ENCODE measurements around the gene CFAP77. TPM values are rescaled to one million over a fixed set of nuclear protein-coding genes. Genes with fewer than 3 reads are reported as not detected.

The CFAP77 gene
- total RNA-seq, 2 experiments from 2014 or later: not detected

- POLR2A ChIA-PET: no interaction called here
- TF ChIP-seq CTCF (IDR thresholded peaks at IDR 0.05): no peak
- intact Hi-C loops (cut with micrococcal nuclease): no loop called here
- Mint-ChIP-seq H3K36me3 (ENCODE audit: low read depth) (no peaks in the 10 kb centered on the region), H3K27me3 (peaks cover 13% of the 10 kb centered on the region), H3K4me3 (no peak overlapping the region), H3K4me1 (ENCODE audit: low read depth) (no peaks in the 10 kb centered on the region), H3K27ac (no peak overlapping the region), H3K9me3 (no peaks in the 10 kb centered on the region)
- DNase-seq (no peak), ATAC-seq (no peak)
- CTCF ChIA-PET: no interaction called here
Measured at GRCh38 chr9:132461281-132461896, 51.4 kb downstream of the CFAP77 start.

- CTCF ChIA-PET: no interaction called here
- Mint-ChIP-seq H3K36me3 (ENCODE audit: low read depth) (no peaks in the 10 kb centered on the region), H3K4me1 (ENCODE audit: low read depth) (no peaks in the 10 kb centered on the region), H3K27ac (no peak overlapping the region), H3K4me3 (no peak overlapping the region), H3K9me3 (no peaks in the 10 kb centered on the region), H3K27me3 (peaks cover 10% of the 10 kb centered on the region)
- TF ChIP-seq CTCF (IDR thresholded peaks at IDR 0.05): no peak
- POLR2A ChIA-PET: no interaction called here
- intact Hi-C loops (cut with micrococcal nuclease): no loop called here
- no peak for DNase-seq
- ATAC-seq: no peak
Measured at GRCh38 chr9:132461971-132462370, 52.0 kb downstream of the CFAP77 start.

- H3K27ac Mint-ChIP-seq: no peak overlapping the region
- TF ChIP-seq CTCF (IDR thresholded peaks at IDR 0.05): no peak
Measured at GRCh38 chr9:132464547-132464946, 54.5 kb downstream of the CFAP77 start.

GRCh38 chr9:132465131-132465635 is 55.2 kb downstream of the CFAP77 start:
- Mint-ChIP-seq H3K4me1 (ENCODE audit: low read depth) (no peaks in the 10 kb centered on the region), H3K27me3 (peaks cover 10% of the 10 kb centered on the region), H3K9me3 (no peaks in the 10 kb centered on the region), H3K36me3 (ENCODE audit: low read depth) (no peaks in the 10 kb centered on the region), H3K4me3 (no peak overlapping the region), H3K27ac (no peak overlapping the region)
- ChIA-PET CTCF (interaction anchor here (1.2 kb wide), 1 partner anchor 11 kb away, joined by 3 read pairs; no protein-coding TSS in a partner anchor), POLR2A (interaction anchor here (0.7 kb wide), 1 partner anchor 792 kb away, joined by 4 read pairs; no protein-coding TSS in a partner anchor)
- intact Hi-C loops (cut with micrococcal nuclease): no loop called here
- TF ChIP-seq CTCF (IDR thresholded peaks at IDR 0.05): no peak
- no peak for DNase-seq
- ATAC-seq: no peak

More at GRCh38 chr9:132464547-132464946, 54.5 kb downstream of the CFAP77 start:
- H3K36me3 Mint-ChIP-seq (ENCODE audit: low read depth): no peaks in the 10 kb centered on the region
- ChIA-PET POLR2A (no interaction called here), CTCF (no interaction called here)
- no peaks in the 10 kb centered on the region for H3K4me1 Mint-ChIP-seq (ENCODE audit: low read depth)
- no peak overlapping the region for H3K4me3 Mint-ChIP-seq
- H3K9me3 Mint-ChIP-seq: no peaks in the 10 kb centered on the region
- intact Hi-C loops (cut with micrococcal nuclease): no loop called here
- ATAC-seq (no peak), DNase-seq (no peak)
- H3K27me3 Mint-ChIP-seq: peaks cover 10% of the 10 kb centered on the region

- H3K27me3 Mint-ChIP-seq: peaks cover 19% of the 10 kb centered on the region
Measured at GRCh38 chr9:132472199-132472598, 62.2 kb downstream of the CFAP77 start.

More at GRCh38 chr9:132472199-132472598, 62.2 kb downstream of the CFAP77 start:
- ChIA-PET CTCF (no interaction called here), POLR2A (no interaction called here)
- no peak overlapping the region for H3K4me3 Mint-ChIP-seq
- no peaks in the 10 kb centered on the region for H3K9me3 Mint-ChIP-seq
- TF ChIP-seq CTCF (IDR thresholded peaks at IDR 0.05): no peak
- no peak for ATAC-seq
- DNase-seq: no peak
- no peak overlapping the region for H3K27ac Mint-ChIP-seq
- no peaks in the 10 kb centered on the region for H3K36me3 Mint-ChIP-seq (ENCODE audit: low read depth)
- peaks cover 2% of the 10 kb centered on the region for H3K4me1 Mint-ChIP-seq (ENCODE audit: low read depth)
- intact Hi-C loops (cut with micrococcal nuclease): no loop called here

All from activated CD8-positive, alpha-beta T cell treated with anti-CD3 and anti-CD28 coated beads for 36 hours (primary cell).